HG03159 (cell line): ENCODE measurements around the gene LGALS3BP.

Experiments used
- ATAC-seq: cut with Tn5 transposase; IDR thresholded peaks from one replicate; pipeline ENCODE4 v1.9.1; 2021; ENCODE audit warnings: mild to moderate bottlenecking, moderate library complexity; ENCODE audit not compliant: unreplicated experiment

The LGALS3BP gene

DNA sequence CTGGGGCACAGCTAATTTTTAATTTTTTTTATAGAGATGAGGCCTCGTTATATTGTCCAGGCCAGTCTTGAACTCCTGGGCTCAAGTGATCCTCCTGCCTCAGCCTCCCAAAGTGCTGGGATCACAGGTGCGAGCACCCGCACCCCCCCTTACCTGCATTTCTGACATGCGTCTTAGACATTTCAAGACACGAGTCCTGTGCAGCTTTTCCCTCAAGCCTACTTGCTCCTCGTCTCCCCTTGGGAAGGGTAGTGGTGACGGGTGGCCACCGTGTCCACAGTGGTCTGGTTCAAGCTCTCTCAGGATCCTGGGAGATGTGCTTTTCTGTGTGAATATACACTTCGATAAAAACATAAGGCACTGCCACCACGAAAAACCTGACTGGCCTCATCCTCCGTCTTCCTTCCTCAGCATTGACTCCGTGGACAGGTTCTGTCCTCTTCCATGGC is 20.2 kb upstream of the LGALS3BP start:
- no peak for ATAC-seq

DNA sequence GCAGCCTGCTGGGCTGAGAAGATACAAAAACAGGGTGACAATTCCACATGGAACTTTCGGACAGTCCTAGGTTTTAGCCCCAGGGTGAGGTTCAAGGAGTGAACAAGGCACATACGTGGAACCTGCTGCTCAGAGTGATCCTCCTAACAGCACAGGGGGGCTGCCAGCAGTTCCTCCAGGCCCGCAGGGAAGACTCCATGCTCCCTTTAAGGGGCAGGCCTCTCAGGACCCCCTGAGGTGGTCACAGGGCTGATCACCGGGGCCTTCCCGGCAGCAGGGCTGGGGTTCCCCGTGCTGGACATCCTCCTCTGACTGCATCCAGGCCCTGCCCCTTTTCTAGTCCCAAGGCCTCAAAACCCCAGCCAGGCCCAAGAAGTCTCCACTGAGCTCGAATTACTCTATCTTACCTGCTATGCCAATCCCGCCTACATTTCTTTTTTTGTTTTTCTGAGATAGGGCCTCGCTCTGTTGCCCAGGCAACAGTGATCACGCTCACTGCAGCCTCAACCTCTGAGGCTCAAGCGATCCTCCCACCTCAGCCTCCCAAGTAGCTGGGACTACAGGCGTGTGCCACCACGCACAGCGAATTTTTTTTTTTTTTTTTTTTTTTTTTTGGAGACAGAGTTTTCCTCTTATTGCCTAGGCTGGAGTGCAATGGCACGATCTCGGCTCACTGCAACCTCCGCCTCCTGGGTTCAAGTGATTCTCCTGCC is 19.5 kb upstream of the LGALS3BP start:
- ATAC-seq = no peak

DNA sequence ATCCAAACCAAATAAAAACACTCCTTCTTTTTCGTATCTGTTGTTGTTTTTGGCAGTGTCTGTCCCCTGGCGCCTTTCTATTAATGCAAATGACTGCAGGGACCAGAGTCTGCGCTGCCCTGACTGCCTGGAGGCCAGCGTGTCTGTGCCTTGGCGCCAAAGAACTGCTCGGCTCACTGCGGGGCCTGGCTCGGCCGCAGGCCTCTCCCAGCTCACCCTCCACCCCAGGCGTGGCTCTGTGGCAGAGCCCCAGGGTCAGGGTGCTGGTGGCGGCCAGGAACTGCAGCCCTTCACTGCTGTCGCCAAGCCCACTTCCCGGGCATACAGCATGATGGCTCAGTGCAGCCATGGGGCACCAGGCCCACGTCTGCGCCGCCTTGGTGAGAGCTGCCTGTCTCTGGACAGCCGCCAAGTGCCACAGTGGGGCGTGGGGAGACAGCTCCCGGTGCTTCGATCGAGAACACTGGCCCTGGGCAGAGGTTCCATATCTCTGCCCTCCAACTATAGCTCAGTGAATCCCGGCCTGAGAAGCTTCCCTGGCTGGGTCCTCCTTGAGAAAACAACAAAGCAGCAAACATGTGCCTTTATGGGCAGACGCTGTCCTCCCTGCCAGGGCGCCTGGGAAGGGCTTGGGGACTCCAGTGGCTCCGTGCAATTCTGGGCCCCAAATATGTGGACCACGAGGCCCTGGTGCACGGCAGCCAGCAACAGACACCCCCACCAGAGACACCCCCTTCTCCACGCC is 18.8 kb upstream of the LGALS3BP start:
- no peak for ATAC-seq

DNA sequence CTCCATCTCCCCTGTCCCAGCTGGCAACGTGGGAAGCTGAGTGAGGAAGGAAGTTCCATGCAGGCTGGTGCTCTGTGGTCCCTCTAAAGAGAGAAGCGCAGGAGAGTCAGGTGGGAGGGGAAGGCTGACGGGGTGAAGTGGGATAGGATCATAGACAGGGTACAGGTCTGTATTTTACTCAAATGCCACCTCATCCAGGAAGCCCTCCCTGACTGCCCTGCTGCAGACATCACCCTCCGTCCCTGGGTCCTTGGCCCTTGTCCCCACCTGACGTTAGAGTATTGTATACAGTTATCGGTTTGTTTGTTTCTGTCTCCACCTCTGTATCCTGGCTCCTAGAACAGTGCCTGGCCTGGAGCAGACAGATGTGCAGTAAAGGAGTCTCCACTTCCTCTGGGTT is 18.2 kb upstream of the LGALS3BP start:
- no peak for ATAC-seq

DNA sequence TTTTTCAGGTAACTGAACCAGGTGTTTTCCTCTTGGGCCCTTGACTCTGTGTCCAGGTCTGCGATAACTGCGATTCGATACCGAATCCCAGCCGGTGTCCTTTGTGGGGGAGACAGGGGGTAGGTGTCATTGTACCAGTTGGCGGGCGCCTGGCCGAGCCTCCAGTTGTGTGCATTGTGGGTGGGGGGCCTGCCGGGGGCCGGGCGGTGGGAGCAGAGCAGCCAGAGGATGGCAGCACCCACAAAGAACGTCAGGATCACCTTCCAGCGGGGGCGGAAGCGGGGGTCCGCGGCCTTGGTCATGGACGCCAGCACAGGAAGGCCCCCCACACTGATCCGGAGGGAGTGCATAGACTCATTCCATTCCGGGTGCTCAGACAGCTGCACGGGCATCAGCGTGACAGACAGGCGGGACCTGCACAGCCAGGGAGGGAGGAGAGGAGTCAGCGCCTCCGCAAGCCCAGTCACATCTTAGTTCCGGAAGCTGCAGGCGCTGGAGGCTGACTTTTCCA is 17.6 kb upstream of the LGALS3BP start:
- ATAC-seq = no peak

DNA sequence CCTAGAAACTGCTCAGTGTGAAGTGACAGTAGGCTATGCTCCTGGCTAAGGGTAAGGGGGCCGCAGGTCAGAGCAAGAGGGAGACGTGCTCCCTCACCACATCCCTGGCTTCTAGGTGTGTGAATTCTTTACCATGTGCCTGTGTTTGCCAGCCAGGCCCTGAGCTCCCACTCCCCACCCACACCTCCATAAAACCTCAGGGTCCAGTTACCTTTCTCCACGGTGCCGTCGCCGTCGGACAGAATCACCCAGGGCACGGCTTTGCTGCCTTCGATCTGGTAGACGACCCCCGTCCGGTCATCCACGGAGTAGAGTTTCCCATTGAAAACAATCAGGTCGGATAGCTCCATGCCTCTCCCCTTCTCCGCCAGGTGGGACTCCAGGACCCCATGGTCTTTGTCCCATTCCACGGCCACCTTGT is 17.1 kb upstream of the LGALS3BP start:
- ATAC-seq = no peak

DNA sequence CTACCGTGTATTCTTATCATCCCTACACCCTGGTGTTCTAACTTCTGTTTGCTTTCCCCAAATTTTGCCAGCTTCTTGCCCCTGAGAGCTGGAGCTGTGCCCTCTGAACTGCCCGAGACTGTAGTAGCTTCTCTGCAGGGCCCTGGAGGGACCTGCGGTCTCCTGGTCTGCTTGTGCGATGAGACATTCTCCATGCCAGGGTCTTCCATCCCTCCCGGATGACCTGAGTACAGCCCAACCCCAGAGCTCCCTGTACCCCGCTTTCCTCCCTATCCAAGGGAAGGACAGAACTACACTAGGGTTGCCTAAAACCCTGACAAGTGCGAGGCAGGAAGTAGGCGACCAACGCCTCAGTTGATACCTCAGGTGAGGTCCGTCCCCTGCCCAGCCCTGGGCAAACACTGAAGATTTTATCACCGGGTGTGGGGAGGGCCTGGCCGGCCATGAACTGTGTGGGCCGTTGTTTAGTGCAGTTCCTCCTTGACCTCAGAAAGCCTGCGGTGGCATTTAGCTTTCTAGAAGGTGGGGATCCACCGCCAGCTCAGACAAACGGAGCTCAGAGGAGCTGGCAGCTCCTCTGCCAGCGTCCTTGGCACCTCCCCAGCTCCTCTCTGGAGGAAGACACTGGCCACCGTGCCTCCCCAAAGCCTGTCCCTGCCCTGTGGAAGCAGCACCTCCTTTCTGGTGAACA is 16.2 kb upstream of the LGALS3BP start:
- no peak for ATAC-seq

DNA sequence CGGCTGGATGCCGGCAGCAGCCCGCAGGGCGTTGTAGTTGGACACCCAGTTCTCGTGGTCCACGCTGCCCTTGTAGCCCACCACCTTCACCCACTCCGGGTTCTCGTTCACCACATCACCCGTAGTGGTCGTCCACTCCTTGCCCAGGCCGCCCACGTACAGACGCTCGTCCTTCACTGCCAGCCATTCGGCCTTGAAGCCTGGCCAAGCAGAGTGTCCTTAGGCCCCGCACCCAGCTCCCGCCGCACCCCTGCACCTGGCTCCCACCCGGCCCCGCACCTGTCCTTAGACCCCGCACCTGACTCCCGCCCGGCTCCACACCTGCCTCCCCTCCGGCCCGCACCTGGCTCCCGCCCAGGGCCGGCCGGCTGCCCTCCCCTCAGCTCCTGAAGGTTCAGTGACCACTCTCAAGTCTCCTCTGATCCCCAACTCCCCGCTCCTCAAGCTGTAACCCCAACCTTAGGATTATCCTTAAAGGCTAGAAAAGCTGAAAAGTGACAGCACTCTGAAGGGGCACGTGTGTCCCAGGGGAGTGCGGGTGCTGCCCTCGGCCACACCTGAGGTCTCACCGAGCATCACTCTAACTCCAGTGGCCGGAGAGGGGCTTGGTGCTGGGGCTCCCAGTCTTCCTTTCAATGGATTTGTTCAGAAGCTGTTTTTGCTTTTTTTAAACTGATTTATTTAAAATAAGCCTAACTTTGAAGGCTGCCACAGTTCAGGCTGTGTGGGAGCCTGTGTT is 15.5 kb upstream of the LGALS3BP start:
- no peak for ATAC-seq

DNA sequence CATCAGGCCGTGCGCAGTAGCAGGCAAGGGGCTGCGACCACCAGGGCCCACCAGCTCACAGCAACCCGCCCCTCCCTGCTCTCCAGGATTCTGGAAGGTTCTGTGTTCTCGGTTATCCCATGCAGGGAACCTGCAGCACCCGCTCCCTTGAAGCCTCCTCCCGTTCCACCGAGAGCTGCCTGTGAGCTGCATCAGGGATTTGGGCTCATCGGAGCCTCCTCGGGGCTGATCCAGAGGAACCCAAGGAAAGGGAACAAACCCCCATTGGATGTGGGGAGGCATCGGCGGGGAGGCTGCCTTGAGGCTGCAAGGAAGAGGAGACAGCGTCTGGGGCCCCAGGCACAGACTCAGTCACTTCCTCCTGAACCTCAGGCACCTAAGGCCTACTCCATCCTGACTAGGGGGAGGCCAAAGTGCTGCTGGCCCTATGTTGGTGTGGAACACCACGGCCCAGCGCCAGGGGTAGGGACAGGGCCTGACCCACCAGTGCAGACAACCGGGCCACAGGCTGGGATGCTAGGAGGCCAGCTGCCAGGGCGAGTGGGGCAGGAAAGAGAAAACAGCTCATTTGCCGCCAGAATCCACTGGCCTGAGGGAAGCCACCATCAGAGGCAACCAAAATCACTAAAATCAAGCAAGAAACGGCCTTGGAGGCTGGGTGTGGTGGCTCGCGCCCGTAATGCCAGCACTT is 14.4 kb upstream of the LGALS3BP start:
- no peak for ATAC-seq

DNA sequence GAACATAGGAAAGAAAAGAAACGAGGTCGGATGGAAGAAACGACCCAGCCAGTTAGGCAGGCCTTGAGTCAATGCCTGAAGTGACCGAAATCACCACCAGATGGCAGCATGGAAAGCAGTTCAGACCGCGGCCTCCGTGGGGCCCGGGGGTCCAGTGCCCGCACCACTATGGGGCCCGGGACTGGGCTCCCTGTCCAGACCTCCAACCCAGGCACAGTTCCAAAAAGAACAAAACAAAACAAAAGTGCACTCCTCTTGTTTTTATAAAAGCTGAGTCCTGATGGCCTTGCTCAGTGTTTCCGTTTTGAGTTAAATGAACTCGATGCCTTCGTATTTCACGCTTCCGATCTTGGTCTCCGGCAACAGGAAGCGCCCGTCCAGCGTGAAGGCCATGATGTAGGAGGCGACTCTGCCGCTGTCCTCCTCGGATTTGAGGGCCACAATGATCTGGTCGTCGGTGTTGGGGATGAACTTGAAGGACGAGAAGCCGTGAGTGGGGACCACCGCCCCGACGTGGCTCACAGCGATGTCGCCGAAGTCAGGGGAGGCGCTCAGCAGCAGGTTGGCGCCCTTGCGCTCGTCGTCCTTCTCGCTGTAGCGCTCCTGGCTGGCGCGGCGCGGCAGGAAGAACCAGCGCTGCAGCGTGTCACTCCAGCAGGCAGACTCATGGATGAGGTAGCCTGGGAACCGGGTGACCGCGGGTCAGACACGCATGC is 13.7 kb upstream of the LGALS3BP start:
- no peak for ATAC-seq

DNA sequence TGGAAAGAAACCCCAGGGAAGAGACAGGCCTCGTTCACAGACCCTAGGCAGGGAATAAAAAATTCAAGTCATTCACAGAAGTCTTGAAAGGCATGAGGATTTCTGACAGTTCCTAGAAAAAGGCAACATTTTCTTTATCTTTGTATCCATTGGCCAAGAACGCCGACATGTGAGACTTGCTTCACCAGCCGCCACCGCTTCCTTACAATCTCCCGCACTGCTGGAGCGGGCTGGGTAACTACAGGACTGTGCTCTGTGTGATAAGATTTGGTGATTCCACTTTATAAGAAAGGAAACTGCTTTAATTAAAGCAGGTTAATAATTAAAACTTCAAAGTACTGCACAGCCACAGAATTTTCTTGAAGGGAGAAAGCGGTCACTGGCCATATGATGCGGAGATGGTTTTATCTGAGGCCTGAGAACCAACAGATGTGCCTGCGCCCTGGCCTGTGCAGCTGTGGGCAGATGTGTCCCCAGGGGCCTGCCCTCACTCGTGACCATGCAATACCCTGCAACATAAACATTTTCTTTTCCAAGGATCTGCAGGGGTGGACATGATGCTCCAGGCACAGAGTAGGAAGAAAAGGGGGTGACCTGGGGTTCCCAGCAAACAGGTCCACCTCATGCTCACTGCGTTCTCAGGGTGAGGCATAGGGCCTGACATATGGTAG is 13.0 kb upstream of the LGALS3BP start:
- no peak for ATAC-seq

DNA sequence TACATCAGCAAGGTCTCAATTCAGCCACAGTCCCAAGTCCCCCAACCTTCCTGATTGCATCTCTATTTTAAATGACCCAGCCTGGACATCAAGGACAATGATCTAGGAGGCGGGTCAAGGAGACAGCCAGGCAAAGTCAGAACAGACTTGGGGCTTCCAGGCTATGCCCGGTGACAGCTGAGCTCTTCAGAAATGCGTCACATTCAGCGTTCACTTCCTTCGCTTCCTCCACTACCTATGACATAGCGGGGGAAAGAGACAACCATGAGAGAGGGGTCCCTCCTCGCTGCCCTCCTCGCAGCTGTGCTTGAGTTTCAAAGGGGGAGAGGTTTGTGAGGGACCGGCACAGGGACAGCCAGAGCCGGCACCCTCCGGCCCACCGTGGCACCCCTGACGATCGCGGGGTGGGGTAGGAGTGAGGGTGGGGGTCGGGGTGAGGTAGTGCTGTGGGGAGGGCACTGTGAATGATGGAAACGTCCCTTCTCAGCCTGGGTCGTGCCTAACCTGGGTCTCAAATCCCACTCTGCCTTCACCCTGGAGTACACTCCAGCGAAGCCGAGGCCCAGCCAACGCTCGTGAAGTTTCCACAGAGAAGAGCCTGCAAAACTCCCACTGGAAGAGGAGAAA is 12.3 kb upstream of the LGALS3BP start:
- no peak for ATAC-seq

DNA sequence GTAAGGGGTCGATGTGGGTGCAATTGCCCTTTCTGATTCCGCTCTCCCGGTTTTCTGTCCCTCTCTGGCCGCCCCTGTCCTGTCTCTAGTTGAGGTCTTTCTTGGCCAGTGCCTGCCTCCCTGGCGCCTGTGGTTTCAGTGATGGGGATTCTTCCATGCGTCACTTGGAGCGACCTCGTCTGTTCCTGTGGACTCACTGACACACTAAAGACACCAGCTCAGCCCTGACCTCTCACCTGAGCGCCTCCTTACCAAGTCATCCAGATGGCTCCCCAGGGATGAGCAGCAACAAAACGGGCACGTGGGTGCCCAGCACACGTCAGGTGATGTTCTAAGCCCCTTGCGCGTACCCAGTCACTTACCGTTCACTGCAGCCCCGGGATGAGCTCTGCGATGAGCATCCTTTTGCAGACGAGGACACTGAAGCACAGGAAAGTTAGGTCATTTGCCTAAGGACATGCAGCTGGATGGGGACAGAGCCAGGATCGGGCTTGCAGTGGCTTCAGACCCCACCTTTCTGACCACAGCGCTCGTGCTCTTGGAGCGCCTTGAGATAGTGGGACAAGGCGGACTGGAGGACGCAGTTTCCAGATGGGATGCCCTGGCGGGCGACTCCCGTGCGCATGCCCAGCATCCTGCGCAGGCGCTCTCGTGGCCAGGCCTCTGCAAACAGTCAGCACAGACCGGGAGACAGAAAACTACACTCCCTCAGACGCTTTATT is 11.5 kb upstream of the LGALS3BP start:
- ATAC-seq = no peak

DNA sequence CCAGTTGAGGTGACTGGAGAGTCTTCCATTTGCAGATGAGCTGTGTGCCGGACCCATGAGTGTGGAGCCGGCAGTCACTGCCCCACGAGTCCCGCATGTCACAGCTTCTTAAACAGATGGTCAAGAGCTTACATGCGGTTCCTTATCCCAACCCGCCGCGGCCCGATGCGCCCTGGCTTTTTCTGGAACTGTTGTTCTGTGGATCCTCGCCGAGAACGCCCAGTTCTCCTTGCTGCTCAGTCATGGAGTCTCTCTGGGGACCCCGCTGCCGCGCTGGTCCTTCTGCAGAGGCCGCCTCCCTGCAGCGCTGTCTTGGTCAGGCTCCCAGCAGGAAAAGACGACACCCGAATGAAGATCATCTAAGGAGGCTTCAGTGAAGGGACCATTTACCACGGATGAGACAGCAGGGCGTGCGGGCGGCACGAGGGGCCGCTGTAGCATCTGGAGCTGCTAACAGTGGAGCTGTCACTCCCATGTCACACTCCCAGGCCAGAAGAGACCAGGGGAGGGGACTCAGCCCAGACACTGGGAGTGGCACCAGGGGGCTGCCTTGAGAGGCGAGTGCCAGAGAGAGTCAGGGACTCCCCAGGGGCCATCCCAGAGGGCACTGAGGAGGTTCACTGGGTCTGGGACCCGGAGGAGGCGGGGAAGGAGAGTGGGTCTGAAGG is 10.8 kb upstream of the LGALS3BP start:
- no peak for ATAC-seq

DNA sequence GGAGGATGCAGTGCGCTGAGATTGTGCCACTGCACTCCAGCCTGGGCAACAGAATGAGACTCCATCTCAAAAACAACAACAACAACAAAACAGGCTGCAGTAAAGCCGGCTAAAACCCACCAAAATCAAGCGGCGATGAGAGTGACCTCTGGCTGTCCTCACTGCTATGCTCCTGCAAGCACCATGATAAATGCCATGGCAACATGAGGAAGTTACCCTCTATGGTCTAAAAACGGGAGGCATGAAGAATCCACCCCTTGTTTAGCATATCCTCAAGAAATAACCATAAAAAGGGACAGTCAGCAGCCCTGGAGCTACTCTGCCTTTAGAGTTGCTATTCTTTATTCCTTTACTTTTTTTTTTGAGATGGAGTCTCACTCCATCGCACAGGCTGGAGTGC is 8.4 kb upstream of the LGALS3BP start:
- ATAC-seq = no peak

DNA sequence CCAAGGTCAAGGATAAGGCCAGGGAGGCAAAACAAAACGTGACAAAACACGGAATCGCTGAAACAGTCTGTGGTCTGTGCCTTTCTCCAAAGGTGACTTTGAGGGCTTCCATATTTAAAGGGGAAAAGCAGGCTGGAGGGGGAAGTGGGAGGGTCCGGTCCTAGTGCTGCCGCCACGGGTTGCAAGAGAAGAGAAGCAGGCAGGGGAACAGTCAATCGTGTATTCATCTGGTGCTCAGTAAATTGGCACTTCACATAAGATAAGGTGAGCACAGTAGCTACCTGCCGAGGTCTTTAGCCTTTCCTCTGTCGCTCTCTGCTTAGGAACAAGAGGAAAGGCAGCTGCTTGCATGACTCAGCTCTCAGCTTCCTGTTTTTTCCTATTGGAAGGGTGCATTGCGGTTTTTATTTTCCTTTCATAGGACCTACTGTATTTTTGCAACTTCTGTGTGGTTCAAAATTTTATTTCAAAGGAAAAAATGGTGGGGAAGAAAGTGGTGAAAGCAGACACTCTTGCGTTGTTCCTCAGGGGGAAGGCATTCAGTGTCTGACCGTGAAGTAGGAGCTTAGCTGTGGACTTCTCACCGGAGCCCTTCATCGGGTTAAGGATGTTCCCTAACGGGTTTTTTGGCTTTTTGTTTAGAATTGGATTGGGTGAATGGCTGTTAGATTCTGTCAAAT is 7.1 kb upstream of the LGALS3BP start:
- no peak for ATAC-seq

DNA sequence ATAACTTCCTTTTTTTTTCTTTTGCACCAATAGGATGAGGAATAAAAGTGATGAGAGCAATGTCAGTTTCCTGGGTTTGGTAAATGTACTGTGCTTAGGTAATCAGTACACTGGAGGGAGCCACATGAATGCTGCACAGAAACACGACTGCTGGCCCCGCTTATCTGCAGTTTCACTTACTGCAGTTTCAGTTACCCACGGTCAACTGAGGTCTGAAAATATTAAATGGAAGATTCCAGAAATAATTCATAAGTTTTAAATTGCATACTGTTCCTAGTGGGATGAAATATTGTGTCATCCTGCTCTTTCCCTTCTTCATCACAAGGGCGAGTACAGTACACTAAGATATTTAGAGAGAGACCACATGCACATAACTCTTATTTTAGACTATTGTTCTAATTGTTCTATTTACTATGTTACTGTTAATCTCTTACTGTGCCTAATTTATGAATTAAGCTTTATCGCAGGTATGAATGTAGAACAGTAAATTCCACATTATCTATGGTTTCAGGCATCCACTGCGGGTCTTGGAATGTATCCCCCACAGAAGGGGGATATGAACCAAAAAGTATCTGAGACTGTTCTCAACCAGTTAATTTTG is 6.4 kb upstream of the LGALS3BP start:
- no peak for ATAC-seq
